Caco-2 (cell line): Measurements from ENCODE around the gene NINJ1. TPM values are rescaled to one million over a fixed set of nuclear protein-coding genes. Genes with fewer than 3 reads are reported as not detected.

Experiments
- BruUV-seq: library from RNA; stranded (reverse); fragments of 400-500 nt; replicated peaks from 2 replicates; lab custom pipeline; 2021; lab: Mats Ljungman, UMichigan
- CTCF ChIA-PET: fragments of 300-600 bp; sonication (Branson Sonifier 250); formaldehyde crosslinking; loops from one replicate; lab custom pipeline; 2022; ENCODE audit warnings: antibody characterized with exemption; lab: Charles Lee
- POLR2A ChIA-PET: fragments of 300-600 bp; sonication (Branson Sonifier 250); formaldehyde crosslinking; loops from one replicate; lab custom pipeline; 2022; ENCODE audit warnings: antibody characterized with exemption; lab: Charles Lee
- DNase-seq, 2 experiments: peaks; one replicate each; pipeline versions ENCODE4 v3.0.0 to v3.0.0-alpha.2; 2020 to 2022
- H3K27me3 ChIP-seq: replicated peaks from 2 replicates; pipeline ENCODE4 v1.6.0; 2011; ENCODE audit warnings: low read length; ENCODE audit not compliant: control insufficient read depth, insufficient read depth
- H3K36me3 ChIP-seq: 2 replicates; pipeline ENCODE4 v1.5.1; 2011; ENCODE audit warnings: low read length; ENCODE audit not compliant: control insufficient read depth, insufficient read depth
- H3K4me1 ChIP-seq: fragments of 250-450 bp; sonication (Bioruptor Pico); 2 replicates; pipeline ENCODE4 v1.5.1; 2020; ENCODE audit warnings: mild to moderate bottlenecking
- H3K4me3 ChIP-seq: 2 replicates; pipeline ENCODE4 v1.5.1; 2011; ENCODE audit warnings: low read depth, mild to moderate bottlenecking, control low read depth, low read length
- H3K9me3 ChIP-seq: fragments of 250-450 bp; sonication (Bioruptor Pico); 2 replicates; pipeline ENCODE4 v1.5.1; 2020; ENCODE audit warnings: mild to moderate bottlenecking, moderate library complexity
- H3K27ac Mint-ChIP-seq: one replicate; pipeline ENCODE4 v1.8.0; 2022; ENCODE audit warnings: mixed read lengths; ENCODE audit not compliant: unreplicated experiment
- H3K27me3 Mint-ChIP-seq: one replicate; pipeline ENCODE4 v1.8.0; 2022; ENCODE audit warnings: mixed read lengths; ENCODE audit not compliant: insufficient read depth, unreplicated experiment
- H3K36me3 Mint-ChIP-seq: one replicate; pipeline ENCODE4 v1.8.0; 2022; ENCODE audit warnings: mild to moderate bottlenecking, mixed read lengths; ENCODE audit not compliant: insufficient read depth, unreplicated experiment
- H3K4me1 Mint-ChIP-seq: one replicate; pipeline ENCODE4 v1.8.0; 2022; ENCODE audit warnings: low read depth, mixed read lengths; ENCODE audit not compliant: unreplicated experiment
- H3K4me3 Mint-ChIP-seq: one replicate; pipeline ENCODE4 v1.8.0; 2022; ENCODE audit warnings: mild to moderate bottlenecking, moderate library complexity, mixed read lengths; ENCODE audit not compliant: unreplicated experiment
- H3K9me3 Mint-ChIP-seq: one replicate; pipeline ENCODE4 v1.8.0; 2022; ENCODE audit warnings: mixed read lengths; ENCODE audit not compliant: unreplicated experiment
- CTCF ChIP-seq, 2 experiments: fragments of 200-600 bp in 1 of 2; IDR thresholded peaks; 1 replicate in 1 of 2; 2 replicates in 1 of 2; pipeline versions ENCODE4 v1.5.1 to v1.8.0; 2011 to 2022; ENCODE audit warnings: antibody characterized with exemption in 1 of 2, control low read depth in 1 of 2, inconsistent platforms in 1 of 2, low read depth in 1 of 2, low read length in 1 of 2, mild to moderate bottlenecking in 1 of 2, moderate library complexity in 1 of 2; ENCODE audit not compliant: insufficient read depth in 1 of 2, severe bottlenecking in 1 of 2, unreplicated experiment in 1 of 2
- intact Hi-C: fragments of 100-400 bp; cut with micrococcal nuclease; formaldehyde crosslinking; loops from one replicate; pipeline ENCODE4 v1.10.0; 2022; ENCODE audit not compliant: unreplicated experiment
- total RNA-seq: library from RNA; stranded (reverse); gene quantifications from 2 replicates; pipeline ENCODE4 v1.2.3, GENCODE V29; 2022

Gene NINJ1
- total RNA-seq, 1 experiment from 2014 or later, result 35.6 TPM

DNA sequence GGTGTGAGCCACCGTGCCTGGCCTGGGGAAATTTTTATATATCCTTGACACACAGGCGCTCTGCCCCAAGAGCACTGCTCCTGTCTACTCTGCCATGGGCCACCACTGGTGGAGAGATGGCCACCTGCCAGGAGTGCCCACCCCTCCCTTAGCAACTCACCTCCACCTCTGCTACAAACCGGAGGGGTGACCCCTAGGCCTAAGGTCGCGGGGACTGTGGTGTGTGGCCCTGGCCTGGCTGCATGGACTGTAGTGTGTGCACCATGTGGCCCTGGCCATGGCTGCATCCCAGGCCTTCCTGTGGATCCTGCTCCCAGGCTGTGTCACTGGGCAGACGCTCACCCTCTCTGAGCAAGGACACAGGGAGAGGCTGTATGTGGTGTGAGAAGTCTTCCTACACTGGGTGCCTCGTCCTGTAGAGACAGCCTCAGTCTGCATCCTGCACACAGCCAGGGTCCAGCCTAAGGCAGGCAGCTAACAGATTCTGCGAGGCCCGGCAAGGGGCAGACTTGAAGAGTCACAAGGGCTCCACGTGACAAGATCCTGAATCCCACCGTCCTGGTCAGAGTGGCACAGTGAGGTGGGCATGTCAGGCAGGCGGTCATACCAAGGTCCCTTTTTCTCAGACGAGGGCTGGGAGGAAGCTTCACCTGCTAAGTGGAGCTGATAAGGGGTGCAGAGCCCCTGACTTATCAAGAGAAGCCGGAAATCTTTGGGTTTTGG is 10.3 kb downstream of the NINJ1 start:
- Histone ChIP-seq H3K36me3 (no peaks in the 10 kb centered on the region; the same call in 1 of the 2 replicates), H3K4me1 (no peaks in the 10 kb centered on the region), H3K9me3 (no peaks in the 10 kb centered on the region), H3K27me3 (no peaks in the 10 kb centered on the region), H3K4me3 (no peak overlapping the region)
- no peak for DNase-seq
- BruUV-seq, result no TSS peak
- no peak for TF ChIP-seq CTCF (IDR thresholded peaks at IDR 0.05; ENCODE audit: insufficient read depth in 1 of 2, low read depth in 1 of 2, low read length in 1 of 2, severe bottlenecking in 1 of 2, unreplicated experiment in 1 of 2)
- peaks cover 14% of the 10 kb centered on the region for H3K36me3 Mint-ChIP-seq
- intact Hi-C loops, result no loop called here
- ChIA-PET CTCF (no interaction called here), POLR2A (no interaction called here)
- H3K4me1 Mint-ChIP-seq, result no peaks in the 10 kb centered on the region
- no peak overlapping the region for H3K27ac Mint-ChIP-seq
- no peaks in the 10 kb centered on the region for H3K9me3 Mint-ChIP-seq
- no peak overlapping the region for H3K4me3 Mint-ChIP-seq
- H3K27me3 Mint-ChIP-seq, result no peaks in the 10 kb centered on the region

DNA sequence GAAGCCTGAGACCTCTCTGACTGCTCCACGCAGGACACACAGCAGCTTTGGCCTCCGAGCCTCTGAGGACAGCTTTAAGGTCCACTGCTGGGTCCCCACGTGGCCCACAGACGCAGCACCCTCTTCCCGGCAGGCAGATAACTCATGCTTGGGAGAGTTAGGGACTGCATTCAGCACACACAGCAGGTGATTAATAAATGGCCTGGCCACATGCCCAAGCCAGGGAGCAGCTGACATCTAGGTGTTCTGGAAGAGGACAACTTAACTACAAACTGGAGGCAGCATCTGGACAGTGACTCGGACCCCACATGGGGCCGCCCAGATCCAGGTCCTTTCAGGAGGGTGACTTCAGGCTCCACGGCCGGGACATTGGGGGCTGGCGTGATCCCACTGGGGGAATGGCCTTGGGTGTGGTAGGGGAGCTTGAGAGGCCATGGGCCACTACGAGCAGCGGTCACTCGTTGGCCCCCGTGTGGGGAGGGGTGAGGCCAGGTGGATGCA is 11.3 kb downstream of the NINJ1 start:
- no TSS peak for BruUV-seq
- H3K4me3 ChIP-seq, result no peak overlapping the region
- Mint-ChIP-seq H3K27ac (no peak overlapping the region), H3K27me3 (no peaks in the 10 kb centered on the region), H3K36me3 (peaks cover 18% of the 10 kb centered on the region), H3K4me3 (no peak overlapping the region), H3K4me1 (no peaks in the 10 kb centered on the region), H3K9me3 (no peaks in the 10 kb centered on the region)
- ChIA-PET CTCF (interaction anchor here (0.9 kb wide), 1 partner anchor 31 kb away, joined by 3 read pairs; no protein-coding TSS in a partner anchor), POLR2A (no interaction called here)
- no peaks in the 10 kb centered on the region for H3K27me3 ChIP-seq
- no peak for TF ChIP-seq CTCF (IDR thresholded peaks at IDR 0.05; ENCODE audit: insufficient read depth in 1 of 2, low read depth in 1 of 2, low read length in 1 of 2, severe bottlenecking in 1 of 2, unreplicated experiment in 1 of 2)
- no peaks in the 10 kb centered on the region; the same call in 1 of the 2 replicates for H3K36me3 ChIP-seq
- no peak for DNase-seq
- H3K9me3 ChIP-seq, result no peaks in the 10 kb centered on the region
- intact Hi-C loops, result no loop called here
- no peaks in the 10 kb centered on the region for H3K4me1 ChIP-seq

DNA sequence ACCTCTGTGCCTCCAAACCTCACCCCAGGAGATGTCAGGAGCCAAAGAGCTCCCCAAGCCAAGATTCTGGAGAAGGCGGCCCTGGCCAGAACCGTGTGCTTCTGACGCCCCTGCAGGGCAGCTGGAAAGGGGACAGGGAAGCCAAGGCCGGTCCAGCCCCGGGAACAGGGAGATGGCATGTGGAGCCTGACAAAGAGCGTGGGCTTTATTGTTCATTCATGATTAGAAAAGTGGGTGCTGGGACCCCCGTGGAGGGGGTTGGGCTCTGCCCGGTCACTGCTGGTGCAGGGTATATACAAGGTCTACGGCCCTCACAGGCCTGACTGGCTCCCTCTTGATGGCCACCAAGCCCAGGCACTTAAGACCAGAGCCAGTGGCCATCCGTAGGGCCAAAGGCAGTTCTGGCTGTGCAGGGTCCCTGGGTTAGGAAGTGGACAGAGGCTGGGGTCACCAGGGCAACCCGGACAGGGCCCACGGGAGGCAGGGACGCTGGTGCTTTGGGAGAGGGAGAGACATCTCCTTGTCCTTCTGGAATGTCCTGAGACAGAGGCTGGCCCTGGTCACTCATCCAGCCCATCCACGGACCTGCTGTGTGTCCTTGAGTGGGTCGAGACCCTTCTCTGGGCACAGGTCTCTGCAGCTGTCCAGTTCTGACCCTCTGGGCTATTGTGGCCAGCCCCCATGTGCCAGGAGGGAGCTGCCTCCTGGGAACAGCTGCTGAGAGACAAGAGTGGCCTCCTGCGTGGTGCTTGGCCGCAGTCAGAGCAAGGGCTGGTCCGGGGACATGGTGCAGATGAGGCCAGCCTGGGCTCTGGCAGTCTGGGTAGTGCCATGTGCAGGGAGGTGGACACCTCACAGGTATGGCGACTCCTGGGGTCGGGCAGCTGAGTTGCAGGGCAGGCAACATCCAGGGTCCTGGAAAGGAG is 12.5 kb downstream of the NINJ1 start:
- intact Hi-C loops, result no loop called here
- no peaks in the 10 kb centered on the region for H3K27me3 Mint-ChIP-seq
- H3K9me3 Mint-ChIP-seq, result no peaks in the 10 kb centered on the region
- H3K4me1 ChIP-seq, result no peaks in the 10 kb centered on the region
- DNase-seq, result peak in 1 of 2 experiments; percentile 7
- H3K4me3 ChIP-seq, result no peak overlapping the region
- peaks cover 18% of the 10 kb centered on the region for H3K36me3 Mint-ChIP-seq
- no peak overlapping the region for H3K27ac Mint-ChIP-seq
- no peak overlapping the region for H3K4me3 Mint-ChIP-seq
- no peak for TF ChIP-seq CTCF (IDR thresholded peaks at IDR 0.05; ENCODE audit: insufficient read depth in 1 of 2, low read depth in 1 of 2, low read length in 1 of 2, severe bottlenecking in 1 of 2, unreplicated experiment in 1 of 2)
- CTCF ChIA-PET, result interaction anchor here (0.9 kb wide), 1 partner anchor 32 kb away, joined by 3 read pairs; no protein-coding TSS in a partner anchor
- POLR2A ChIA-PET, result no interaction called here
- BruUV-seq, result TSS peak; percentile 39
- no peaks in the 10 kb centered on the region for H3K9me3 ChIP-seq
- no peaks in the 10 kb centered on the region; the same call in 1 of the 2 replicates for H3K36me3 ChIP-seq
- H3K27me3 ChIP-seq, result no peaks in the 10 kb centered on the region
- H3K4me1 Mint-ChIP-seq, result no peaks in the 10 kb centered on the region
